ENCODE measurements around the gene TMEM255B.

The TMEM255B gene

DNA sequence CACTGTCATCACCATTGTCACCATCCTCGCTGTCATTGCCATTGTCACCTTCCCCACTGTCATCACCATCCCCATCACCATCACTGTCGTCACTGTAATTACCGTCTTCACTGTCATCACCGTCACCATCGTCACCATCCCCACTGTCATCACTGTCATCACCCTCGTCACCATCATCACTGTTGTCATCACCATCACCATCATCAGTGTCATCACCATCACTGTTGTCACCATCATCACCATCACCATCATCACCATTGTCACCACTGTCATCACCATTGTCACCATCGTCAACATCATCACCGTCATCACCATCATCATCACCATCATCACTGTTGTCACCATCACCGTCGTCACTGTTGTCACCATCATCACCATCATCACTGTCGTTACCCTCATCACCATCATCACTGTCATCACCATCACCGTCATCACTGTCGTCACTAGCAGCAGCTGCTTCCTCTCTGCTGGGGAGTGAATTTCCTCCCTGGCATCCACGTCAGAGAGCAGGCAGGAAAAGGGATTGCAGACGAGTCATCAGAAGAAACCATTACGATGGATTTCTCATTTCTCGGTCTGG, 27.3 kb downstream of the TMEM255B start:
- Histone ChIP-seq H3K4me1 (ENCODE audit: low read length) (peaks cover 22% of the 10 kb centered on the region), H2AFZ (ENCODE audit: low read length) (no peak overlapping the region)

DNA sequence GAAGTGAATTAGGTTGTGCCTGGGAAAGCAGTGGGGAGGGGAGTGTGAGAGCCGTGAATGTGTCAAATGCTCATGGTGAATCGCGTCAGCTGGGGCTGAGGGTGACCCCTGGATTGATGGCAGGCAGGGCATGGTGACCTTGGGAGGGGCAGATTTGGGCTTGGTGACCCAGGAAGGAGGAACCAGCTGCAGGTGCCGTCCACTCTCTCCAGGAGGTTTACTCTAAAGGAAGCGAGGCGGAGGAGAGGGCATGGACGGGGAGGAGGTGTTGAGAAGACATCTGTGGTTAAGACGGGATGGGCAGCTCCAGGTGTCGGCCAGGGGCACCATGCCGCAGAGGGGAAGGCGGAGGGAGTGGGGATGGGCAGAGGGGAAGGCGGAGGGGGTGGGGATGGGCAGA, 28.7 kb downstream of the TMEM255B start:
- DNase-seq, result no peak
- Histone ChIP-seq H2AFZ (ENCODE audit: low read length) (no peak overlapping the region), H3K79me2 (ENCODE audit: low read length) (no peaks in the 10 kb centered on the region), H3K27me3 (replicated peaks; ENCODE audit: insufficient read depth, low read length) (no peaks in the 10 kb centered on the region), H3K4me2 (ENCODE audit: low read depth, low read length) (no peak overlapping the region), H3K4me1 (ENCODE audit: low read length) (peaks cover 22% of the 10 kb centered on the region), H3K9me3 (replicated peaks; ENCODE audit: insufficient read depth, low read length) (no peaks in the 10 kb centered on the region), H3F3A (ENCODE audit: insufficient read depth, low read length) (peaks cover 6% of the 10 kb centered on the region; the same call in 1 of the 2 replicates), H4K20me1 (ENCODE audit: insufficient read depth, low read length) (no peaks in the 10 kb centered on the region), H3K36me3 (replicated peaks; ENCODE audit: insufficient read depth, low read length) (no peaks in the 10 kb centered on the region), H3K9me2 (replicated peaks; ENCODE audit: insufficient read depth, low read length) (no peaks in the 10 kb centered on the region), H3K4me3 (ENCODE audit: low read length) (no peak overlapping the region), H3K27ac (ENCODE audit: low read length) (no peak overlapping the region), H3K9ac (ENCODE audit: low read length) (no peak overlapping the region)
- TF ChIP-seq CTCF (IDR thresholded peaks at IDR 0.05; ENCODE audit: low read length), result no peak
- TF ChIP-seq EZH2phosphoT487 (IDR thresholded peaks at IDR 0.05; ENCODE audit: low read length), result no peak
- TF ChIP-seq EZH2 (optimal IDR thresholded peaks at IDR 0.05; ENCODE audit: low read depth, low read length), result no peak

More for the DNA sequence above, 27.3 kb downstream of the TMEM255B start:
- no peaks in the 10 kb centered on the region for H3K9me3 ChIP-seq (replicated peaks; ENCODE audit: insufficient read depth, low read length)
- H3K27ac ChIP-seq (ENCODE audit: low read length), result no peak overlapping the region
- peaks cover 6% of the 10 kb centered on the region; the same call in 1 of the 2 replicates for H3F3A ChIP-seq (ENCODE audit: insufficient read depth, low read length)
- DNase-seq, result no peak
- no peak overlapping the region for H3K9ac ChIP-seq (ENCODE audit: low read length)
- H4K20me1 ChIP-seq (ENCODE audit: insufficient read depth, low read length), result no peaks in the 10 kb centered on the region
- H3K79me2 ChIP-seq (ENCODE audit: low read length), result no peaks in the 10 kb centered on the region
- H3K4me2 ChIP-seq (ENCODE audit: low read depth, low read length), result no peak overlapping the region
- H3K9me2 ChIP-seq (replicated peaks; ENCODE audit: insufficient read depth, low read length), result no peaks in the 10 kb centered on the region
- H3K4me3 ChIP-seq (ENCODE audit: low read length), result no peak overlapping the region
- no peak for TF ChIP-seq EZH2 (optimal IDR thresholded peaks at IDR 0.05; ENCODE audit: low read depth, low read length)
- TF ChIP-seq CTCF (IDR thresholded peaks at IDR 0.05; ENCODE audit: low read length), result no peak
- no peak for TF ChIP-seq EZH2phosphoT487 (IDR thresholded peaks at IDR 0.05; ENCODE audit: low read length)
- no peaks in the 10 kb centered on the region for H3K27me3 ChIP-seq (replicated peaks; ENCODE audit: insufficient read depth, low read length)
- no peaks in the 10 kb centered on the region for H3K36me3 ChIP-seq (replicated peaks; ENCODE audit: insufficient read depth, low read length)

DNA sequence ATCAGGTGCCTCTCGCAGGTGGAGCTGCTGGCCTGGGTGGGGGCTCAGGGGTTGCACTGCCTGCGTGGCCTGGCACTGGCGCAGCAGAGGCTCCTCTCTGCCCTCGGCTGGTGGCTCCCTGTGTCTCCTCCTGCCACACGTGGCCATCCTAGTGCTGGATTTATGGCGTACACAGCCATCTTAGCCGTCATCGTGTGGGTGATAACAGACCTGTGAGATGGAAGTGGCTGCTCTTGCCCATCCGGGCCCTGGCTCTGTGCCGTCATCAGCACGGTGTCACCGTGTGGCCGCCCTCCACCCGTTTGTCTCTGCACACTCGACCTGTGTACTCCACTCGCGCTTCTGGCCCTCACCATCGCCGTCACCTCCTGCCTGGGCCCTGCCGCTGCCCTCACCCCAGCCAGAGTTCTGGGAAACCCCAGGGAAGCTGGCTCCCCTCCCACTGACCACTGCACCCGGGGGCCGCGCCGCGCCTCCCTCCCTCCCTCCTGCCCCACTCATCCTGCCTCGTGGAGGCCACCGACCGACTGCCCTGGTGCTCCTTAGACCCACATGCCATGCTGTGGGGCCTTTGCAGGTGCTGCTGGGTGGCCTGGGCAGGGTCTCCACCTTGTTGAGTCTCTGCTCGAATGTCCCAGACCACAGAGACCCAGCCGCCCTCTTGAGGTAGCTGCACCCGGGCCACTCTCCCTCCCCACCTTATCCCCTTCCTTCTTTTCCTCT, 29.5 kb downstream of the TMEM255B start:
- no peak for TF ChIP-seq CTCF (IDR thresholded peaks at IDR 0.05; ENCODE audit: low read length)
- no peak for TF ChIP-seq EZH2 (optimal IDR thresholded peaks at IDR 0.05; ENCODE audit: low read depth, low read length)
- no peak for TF ChIP-seq EZH2phosphoT487 (IDR thresholded peaks at IDR 0.05; ENCODE audit: low read length)
- Histone ChIP-seq H3K9ac (ENCODE audit: low read length) (no peak overlapping the region), H3K4me1 (ENCODE audit: low read length) (peaks cover 22% of the 10 kb centered on the region), H2AFZ (ENCODE audit: low read length) (no peak overlapping the region), H3K9me3 (replicated peaks; ENCODE audit: insufficient read depth, low read length) (no peaks in the 10 kb centered on the region), H3K4me3 (ENCODE audit: low read length) (no peak overlapping the region), H3F3A (ENCODE audit: insufficient read depth, low read length) (peaks cover 6% of the 10 kb centered on the region; the same call in 1 of the 2 replicates), H4K20me1 (ENCODE audit: insufficient read depth, low read length) (no peaks in the 10 kb centered on the region), H3K27ac (ENCODE audit: low read length) (no peak overlapping the region), H3K79me2 (ENCODE audit: low read length) (no peaks in the 10 kb centered on the region), H3K4me2 (ENCODE audit: low read depth, low read length) (no peak overlapping the region), H3K36me3 (replicated peaks; ENCODE audit: insufficient read depth, low read length) (no peaks in the 10 kb centered on the region), H3K9me2 (replicated peaks; ENCODE audit: insufficient read depth, low read length) (no peaks in the 10 kb centered on the region), H3K27me3 (replicated peaks; ENCODE audit: insufficient read depth, low read length) (no peaks in the 10 kb centered on the region)
- no peak for DNase-seq
